Measurements from ENCODE around the gene TMEM108.

The TMEM108 gene

GRCh38 chr3:133414021-133414392 is 375.8 kb downstream of the TMEM108 start:
- ATAC-seq (ENCODE audit: insufficient read depth, low read depth) = no peak
- no peaks in the 10 kb centered on the region for H3K27me3 ChIP-seq (ENCODE audit: insufficient read depth, low read length, poor library complexity)
- no peak overlapping the region for H3K9ac ChIP-seq (ENCODE audit: low read depth, low read length)
- no peaks in the 10 kb centered on the region for H3K36me3 ChIP-seq (ENCODE audit: insufficient read depth, low read length)
- H3K79me2 ChIP-seq (ENCODE audit: insufficient read depth, low read length) = no peaks in the 10 kb centered on the region
- no peak overlapping the region for H3K4me2 ChIP-seq (ENCODE audit: insufficient read depth, low read length)
- no peak overlapping the region for H3K4me3 ChIP-seq (ENCODE audit: low read depth in 1 of 2, low read length in 2 of 2)
- no peak overlapping the region for H2AFZ ChIP-seq (ENCODE audit: low read depth, low read length)
- no peaks in the 10 kb centered on the region for H4K20me1 ChIP-seq (ENCODE audit: insufficient read depth, low read length)
- no peaks in the 10 kb centered on the region for H3K9me3 ChIP-seq (ENCODE audit: insufficient read depth, low read length, severe bottlenecking)
- DNase-seq = no peak
- no peaks in the 10 kb centered on the region for H3K4me1 ChIP-seq (ENCODE audit: insufficient read depth, low read length)
- H3K27ac ChIP-seq (ENCODE audit: low read length) = no peak overlapping the region
- TF ChIP-seq, protein P1, sequence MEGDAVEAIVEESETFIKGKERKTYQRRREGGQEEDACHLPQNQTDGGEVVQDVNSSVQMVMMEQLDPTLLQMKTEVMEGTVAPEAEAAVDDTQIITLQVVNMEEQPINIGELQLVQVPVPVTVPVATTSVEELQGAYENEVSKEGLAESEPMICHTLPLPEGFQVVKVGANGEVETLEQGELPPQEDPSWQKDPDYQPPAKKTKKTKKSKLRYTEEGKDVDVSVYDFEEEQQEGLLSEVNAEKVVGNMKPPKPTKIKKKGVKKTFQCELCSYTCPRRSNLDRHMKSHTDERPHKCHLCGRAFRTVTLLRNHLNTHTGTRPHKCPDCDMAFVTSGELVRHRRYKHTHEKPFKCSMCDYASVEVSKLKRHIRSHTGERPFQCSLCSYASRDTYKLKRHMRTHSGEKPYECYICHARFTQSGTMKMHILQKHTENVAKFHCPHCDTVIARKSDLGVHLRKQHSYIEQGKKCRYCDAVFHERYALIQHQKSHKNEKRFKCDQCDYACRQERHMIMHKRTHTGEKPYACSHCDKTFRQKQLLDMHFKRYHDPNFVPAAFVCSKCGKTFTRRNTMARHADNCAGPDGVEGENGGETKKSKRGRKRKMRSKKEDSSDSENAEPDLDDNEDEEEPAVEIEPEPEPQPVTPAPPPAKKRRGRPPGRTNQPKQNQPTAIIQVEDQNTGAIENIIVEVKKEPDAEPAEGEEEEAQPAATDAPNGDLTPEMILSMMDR (IDR thresholded peaks at IDR 0.05; ENCODE audit: borderline replicate concordance, extremely low read depth, low read length, poor library complexity, severe bottlenecking) = no peak
- TF ChIP-seq EZH2 (IDR thresholded peaks at IDR 0.05; ENCODE audit: borderline replicate concordance, low read depth, low read length, severe bottlenecking) = no peak

GRCh38 chr3:133418361-133418760 is 380.2 kb downstream of the TMEM108 start:
- ATAC-seq (ENCODE audit: insufficient read depth, low read depth) = no peak
- no peaks in the 10 kb centered on the region for H3K27me3 ChIP-seq (ENCODE audit: insufficient read depth, low read length, poor library complexity)

GRCh38 chr3:133419151-133419909 is 381.1 kb downstream of the TMEM108 start:
- H3K9ac ChIP-seq (ENCODE audit: low read depth, low read length) = no peak overlapping the region
- no peaks in the 10 kb centered on the region for H3K9me3 ChIP-seq (ENCODE audit: insufficient read depth, low read length, severe bottlenecking)
- H3K27ac ChIP-seq (ENCODE audit: low read length) = no peak overlapping the region
- no peaks in the 10 kb centered on the region for H3K79me2 ChIP-seq (ENCODE audit: insufficient read depth, low read length)
- no peak overlapping the region for H3K4me3 ChIP-seq (ENCODE audit: low read depth in 1 of 2, low read length in 2 of 2)
- no peak for ATAC-seq (ENCODE audit: insufficient read depth, low read depth)
- H3K27me3 ChIP-seq (ENCODE audit: insufficient read depth, low read length, poor library complexity) = no peaks in the 10 kb centered on the region
- no peaks in the 10 kb centered on the region for H3K4me1 ChIP-seq (ENCODE audit: insufficient read depth, low read length)
- TF ChIP-seq, protein P1 (IDR thresholded peaks at IDR 0.05; ENCODE audit: borderline replicate concordance, extremely low read depth, low read length, poor library complexity, severe bottlenecking) = no peak
- H3K36me3 ChIP-seq (ENCODE audit: insufficient read depth, low read length) = no peaks in the 10 kb centered on the region
- H4K20me1 ChIP-seq (ENCODE audit: insufficient read depth, low read length) = no peaks in the 10 kb centered on the region
- no peak overlapping the region for H2AFZ ChIP-seq (ENCODE audit: low read depth, low read length)
- H3K4me2 ChIP-seq (ENCODE audit: insufficient read depth, low read length) = no peak overlapping the region
- no peak for DNase-seq

More at GRCh38 chr3:133418361-133418760, 380.2 kb downstream of the TMEM108 start:
- Histone ChIP-seq H3K4me2 (ENCODE audit: insufficient read depth, low read length) (no peak overlapping the region), H3K27ac (ENCODE audit: low read length) (no peak overlapping the region), H2AFZ (ENCODE audit: low read depth, low read length) (no peak overlapping the region), H4K20me1 (ENCODE audit: insufficient read depth, low read length) (no peaks in the 10 kb centered on the region), H3K4me1 (ENCODE audit: insufficient read depth, low read length) (no peaks in the 10 kb centered on the region), H3K4me3 (ENCODE audit: low read depth in 1 of 2, low read length in 2 of 2) (no peak overlapping the region), H3K9me3 (ENCODE audit: insufficient read depth, low read length, severe bottlenecking) (no peaks in the 10 kb centered on the region), H3K9ac (ENCODE audit: low read depth, low read length) (no peak overlapping the region), H3K79me2 (ENCODE audit: insufficient read depth, low read length) (no peaks in the 10 kb centered on the region), H3K36me3 (ENCODE audit: insufficient read depth, low read length) (no peaks in the 10 kb centered on the region)
- no peak for TF ChIP-seq EZH2 (IDR thresholded peaks at IDR 0.05; ENCODE audit: borderline replicate concordance, low read depth, low read length, severe bottlenecking)
- TF ChIP-seq, protein P1 (IDR thresholded peaks at IDR 0.05; ENCODE audit: borderline replicate concordance, extremely low read depth, low read length, poor library complexity, severe bottlenecking) = no peak
- no peak for DNase-seq

All from DND-41 (cell line).